GM13976 (cell line): Measurements from ENCODE around the gene TBC1D21.

Experiments used
- DNase-seq: peaks from one replicate; pipeline ENCODE4 v3.0.0; 2012; ENCODE audit warnings: low spot score
- in situ Hi-C: fragments of 300-500 bp; cut with MboI; formaldehyde crosslinking; loops from one replicate; pipeline ENCODE4 v1.12.0; 2022; ENCODE audit warnings: low sequenced_read_pairs, mixed read lengths, inconsistent platforms; ENCODE audit not compliant: unreplicated experiment
- TF ChIP-seq, protein P1 (sequence below): IDR thresholded peaks from 2 replicates; pipeline ENCODE4 v1.5.1; 2012; ENCODE audit warnings: borderline replicate concordance, mild to moderate bottlenecking; ENCODE audit not compliant: insufficient read depth; ENCODE audit errors: extremely low read depth, missing control alignments, control extremely low read depth

TBC1D21 gene

DNA sequence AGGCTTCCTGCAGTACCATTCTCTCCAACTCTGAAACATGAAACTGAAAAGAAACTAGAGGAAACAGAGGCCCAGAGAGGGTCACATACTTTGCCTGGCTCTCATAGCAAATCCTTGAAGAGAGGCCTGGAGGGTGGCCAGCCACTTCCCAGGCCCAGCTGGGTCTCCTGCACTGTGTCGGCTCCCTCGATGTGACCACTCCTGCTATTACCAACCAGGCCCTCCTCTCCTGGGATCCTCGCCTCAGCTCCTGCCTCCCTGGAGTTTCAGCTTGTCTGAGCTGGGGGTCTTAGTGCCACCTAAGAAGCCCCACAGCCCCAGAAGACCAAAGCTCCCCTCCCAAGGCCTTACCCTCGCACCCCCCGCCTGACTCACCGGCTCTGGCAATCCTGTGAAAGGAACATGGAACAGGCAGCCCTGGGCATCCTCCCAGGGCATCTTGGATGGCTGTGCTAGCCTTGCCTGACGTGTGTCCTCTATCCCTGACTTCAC, 57.5 kb downstream of the TBC1D21 start:
- DNase-seq, result no peak
- in situ Hi-C loops, result no loop called here
- TF ChIP-seq, protein P1, sequence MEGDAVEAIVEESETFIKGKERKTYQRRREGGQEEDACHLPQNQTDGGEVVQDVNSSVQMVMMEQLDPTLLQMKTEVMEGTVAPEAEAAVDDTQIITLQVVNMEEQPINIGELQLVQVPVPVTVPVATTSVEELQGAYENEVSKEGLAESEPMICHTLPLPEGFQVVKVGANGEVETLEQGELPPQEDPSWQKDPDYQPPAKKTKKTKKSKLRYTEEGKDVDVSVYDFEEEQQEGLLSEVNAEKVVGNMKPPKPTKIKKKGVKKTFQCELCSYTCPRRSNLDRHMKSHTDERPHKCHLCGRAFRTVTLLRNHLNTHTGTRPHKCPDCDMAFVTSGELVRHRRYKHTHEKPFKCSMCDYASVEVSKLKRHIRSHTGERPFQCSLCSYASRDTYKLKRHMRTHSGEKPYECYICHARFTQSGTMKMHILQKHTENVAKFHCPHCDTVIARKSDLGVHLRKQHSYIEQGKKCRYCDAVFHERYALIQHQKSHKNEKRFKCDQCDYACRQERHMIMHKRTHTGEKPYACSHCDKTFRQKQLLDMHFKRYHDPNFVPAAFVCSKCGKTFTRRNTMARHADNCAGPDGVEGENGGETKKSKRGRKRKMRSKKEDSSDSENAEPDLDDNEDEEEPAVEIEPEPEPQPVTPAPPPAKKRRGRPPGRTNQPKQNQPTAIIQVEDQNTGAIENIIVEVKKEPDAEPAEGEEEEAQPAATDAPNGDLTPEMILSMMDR, result no peak

DNA sequence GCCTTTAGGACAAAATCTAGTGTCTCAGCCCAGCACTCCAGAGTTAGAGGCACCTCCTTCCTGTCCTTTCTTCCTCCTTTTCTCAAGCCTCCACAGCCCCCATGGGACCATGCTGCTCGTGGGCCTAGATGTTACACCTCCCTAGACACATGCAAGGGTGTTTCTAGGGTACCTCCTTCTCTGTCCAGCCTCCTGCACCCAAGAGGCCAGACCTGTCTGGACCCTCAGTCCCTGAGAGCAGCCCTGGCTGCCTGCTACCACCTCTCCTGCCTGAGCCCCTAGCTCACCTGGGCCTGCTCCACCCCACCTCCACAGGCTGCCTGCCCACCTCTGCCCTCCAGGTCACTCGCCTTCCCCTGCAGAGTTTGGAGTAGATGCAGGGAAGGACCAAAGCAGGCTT, 58.1 kb downstream of the TBC1D21 start:
- TF ChIP-seq, protein P1, result no peak
- no peak for DNase-seq
- in situ Hi-C loops, result no loop called here

DNA sequence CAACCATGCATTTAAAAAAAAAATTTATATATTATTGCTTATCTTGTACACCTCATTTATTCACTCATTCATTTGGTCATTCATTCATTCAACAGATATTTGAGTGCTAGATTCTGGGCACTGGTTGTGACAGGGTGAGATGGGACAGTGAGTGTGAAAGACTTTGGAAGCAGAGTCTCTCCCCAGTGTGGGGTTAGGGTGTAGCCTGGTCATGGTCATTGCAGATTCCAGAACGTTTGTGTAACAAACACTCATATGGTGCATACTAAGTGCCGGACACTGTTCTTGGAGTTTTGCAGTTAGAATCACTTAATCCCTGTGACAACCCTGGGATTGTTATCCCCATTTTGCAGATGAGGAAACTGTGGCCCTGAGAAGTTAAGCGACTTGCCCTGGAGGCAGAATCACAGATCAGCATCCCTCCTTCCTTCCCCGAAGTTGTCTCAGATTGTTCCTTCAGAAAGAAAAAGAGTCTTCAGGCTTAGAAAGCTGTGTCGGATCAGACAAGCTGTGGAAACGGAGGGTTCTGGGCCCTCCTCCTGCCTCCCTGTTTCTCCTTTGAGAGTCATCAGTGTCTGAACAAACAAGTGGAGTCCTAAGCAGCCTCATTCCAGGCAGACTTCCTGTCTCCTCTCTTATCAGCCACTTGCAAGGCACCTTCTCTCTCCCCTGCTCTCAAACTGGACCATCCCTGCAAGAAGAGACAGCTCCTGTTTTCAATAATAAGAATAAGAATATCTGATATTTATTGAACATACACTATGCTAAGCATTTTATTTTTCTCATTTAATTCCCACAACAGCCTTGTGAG, 59.2 kb downstream of the TBC1D21 start:
- TF ChIP-seq, protein P1, result no peak
- DNase-seq, result no peak
- in situ Hi-C loops, result no loop called here

DNA sequence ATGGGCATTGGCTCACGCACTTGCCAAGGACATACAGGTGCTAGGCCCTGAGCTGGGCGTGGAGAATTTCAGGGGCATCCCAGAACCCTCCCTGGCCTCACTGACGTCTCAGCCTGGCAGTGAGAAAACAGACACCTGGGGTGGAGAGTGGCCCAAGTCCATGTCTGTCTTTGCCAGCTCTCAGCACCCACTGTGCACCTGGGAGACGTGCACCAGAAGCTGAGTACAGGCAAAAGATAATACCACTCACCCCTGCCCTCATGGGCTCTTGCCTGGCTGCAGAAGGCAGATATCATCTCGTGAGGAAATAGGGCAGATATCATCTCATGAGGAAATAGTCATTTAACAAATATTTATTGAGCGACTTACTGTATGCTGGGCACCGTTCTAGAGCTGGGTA, 60.9 kb downstream of the TBC1D21 start:
- no peak for DNase-seq
- TF ChIP-seq, protein P1, result no peak
- in situ Hi-C loops, result no loop called here

DNA sequence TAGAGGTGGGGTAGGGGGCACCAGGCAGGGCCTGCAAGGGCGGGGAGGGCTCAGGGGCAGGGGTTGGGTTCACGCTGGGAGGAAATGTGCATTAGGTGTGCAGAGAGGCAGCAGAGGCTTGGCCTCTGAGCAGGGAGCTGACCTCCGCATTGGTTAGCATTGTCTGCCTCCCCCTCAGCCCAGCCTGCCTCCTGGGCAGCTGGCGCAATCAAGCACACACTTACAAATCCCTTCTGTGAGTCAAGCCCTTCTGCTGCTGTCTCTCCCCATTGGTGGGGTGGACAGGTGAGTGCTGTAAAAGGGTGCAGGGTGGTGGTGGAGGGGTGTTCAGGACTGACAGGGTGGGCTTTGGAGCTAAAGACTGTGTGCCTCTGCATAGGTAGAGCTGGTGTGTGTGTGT, 62.2 kb downstream of the TBC1D21 start:
- no peak for DNase-seq
- TF ChIP-seq, protein P1, result no peak
- in situ Hi-C loops, result no loop called here

DNA sequence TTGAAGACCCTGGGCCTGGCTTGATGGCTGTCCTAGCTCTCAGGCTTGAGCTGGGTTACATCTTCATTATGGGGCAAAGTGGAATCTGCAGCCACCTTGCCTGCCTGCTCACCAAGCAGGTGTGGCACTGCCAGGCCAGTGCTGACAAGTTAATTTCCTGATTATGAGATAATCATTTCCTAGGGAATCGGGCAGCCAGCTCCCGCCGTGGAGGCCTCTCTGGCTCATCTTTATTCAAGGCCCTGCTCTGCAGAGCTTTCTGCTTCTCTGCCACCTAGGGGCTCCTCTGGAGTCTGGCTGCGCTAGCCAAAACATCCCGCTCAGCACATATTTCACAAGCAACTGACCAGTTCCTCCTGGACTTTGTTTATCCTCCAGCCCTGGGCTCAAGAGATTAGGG, 62.8 kb downstream of the TBC1D21 start:
- no peak for DNase-seq
- in situ Hi-C loops, result no loop called here
- TF ChIP-seq, protein P1, result no peak
